Posterior cingulate gyrus (tissue), 11 donors: ENCODE results near the gene RASA1.
"Not testable (repeated sequence)": the region's sequence is repeated elsewhere in the genome, so short reads cannot be mapped to it uniquely, and the experiment has no call there.

Source experiments
- DNase-seq, 10 donors: peaks; one replicate each; pipeline versions ENCODE4 v3.0.0 to v3.0.0-alpha.2; 2020 to 2021; ENCODE audit warnings: mixed read lengths in 3 of 10
- intact Hi-C: fragments of 100-400 bp; cut with DNase I; formaldehyde crosslinking; loops from one replicate; pipeline ENCODE4 v1.15.1; 2023

The RASA1 gene

GRCh38 chr5:87267574-87268125 is at the start of gene RASA1:
TSS of gene RASA1 (plus strand) at chr5:87267883. CDS start at chr5:87268452, 569 bp downstream.
- DNase-seq = peak; percentile 93 to 99 (median 95)
- intact Hi-C loops = loop anchor here (5.0 kb wide), 1 partner anchor 130 kb away; no protein-coding TSS in a partner anchor

DNA sequence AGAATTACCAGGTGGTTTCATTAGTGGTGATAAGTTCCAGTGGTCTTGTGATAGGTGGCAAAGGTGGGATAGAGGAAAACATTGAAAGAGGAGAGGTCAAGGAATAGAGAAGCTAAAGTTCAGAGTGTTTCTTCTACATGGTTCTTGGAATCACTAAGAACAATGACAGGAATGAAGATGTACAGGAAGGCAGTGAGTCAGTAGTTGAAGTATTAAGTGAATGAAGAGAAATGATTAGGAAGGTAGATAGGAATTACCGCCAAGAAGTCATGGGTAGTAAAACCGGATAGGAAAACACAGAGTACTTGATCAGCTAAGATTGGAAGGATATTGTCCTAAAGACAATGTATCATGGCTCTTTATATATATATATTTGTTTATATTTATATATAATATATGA is 37.9 kb upstream of the RASA1 start:
- intact Hi-C loops = no loop called here
- DNase-seq = no peak

DNA sequence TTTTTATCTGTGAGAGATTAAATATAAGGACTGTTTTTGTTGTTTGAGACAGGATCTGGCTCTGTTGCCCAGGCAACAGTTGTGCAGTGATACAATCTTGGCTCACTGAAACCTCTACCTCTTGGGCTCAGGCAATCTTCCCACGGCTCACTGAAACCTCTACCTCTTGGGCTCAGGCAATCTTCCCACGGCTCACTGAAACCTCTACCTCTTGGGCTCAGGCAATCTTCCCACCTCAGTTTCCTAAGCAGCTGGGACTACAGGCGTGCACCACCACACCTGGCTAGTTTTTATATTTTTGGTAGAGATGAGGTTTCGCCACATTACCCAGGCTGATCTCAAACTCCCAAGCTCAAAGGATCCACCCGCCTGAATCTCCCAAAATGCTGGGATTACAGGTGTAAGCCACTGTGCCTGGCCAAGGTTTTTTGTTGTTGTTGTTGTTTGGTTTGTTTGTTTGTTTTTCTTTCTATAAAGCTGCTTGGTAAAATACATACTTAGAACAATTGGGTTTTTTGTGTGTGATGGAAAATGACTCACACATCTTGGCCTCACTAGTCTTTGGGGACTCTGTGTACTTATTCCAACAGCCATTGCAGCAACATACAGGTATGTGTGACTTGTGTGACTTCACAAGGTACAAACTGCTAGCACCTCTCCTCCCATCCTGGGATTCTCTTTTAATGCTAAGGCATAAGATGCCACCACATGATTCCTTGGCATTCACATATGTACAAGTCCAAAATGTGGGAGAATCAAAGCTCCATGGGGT is 36.5 kb upstream of the RASA1 start:
- no peak for DNase-seq
- intact Hi-C loops = no loop called here

DNA sequence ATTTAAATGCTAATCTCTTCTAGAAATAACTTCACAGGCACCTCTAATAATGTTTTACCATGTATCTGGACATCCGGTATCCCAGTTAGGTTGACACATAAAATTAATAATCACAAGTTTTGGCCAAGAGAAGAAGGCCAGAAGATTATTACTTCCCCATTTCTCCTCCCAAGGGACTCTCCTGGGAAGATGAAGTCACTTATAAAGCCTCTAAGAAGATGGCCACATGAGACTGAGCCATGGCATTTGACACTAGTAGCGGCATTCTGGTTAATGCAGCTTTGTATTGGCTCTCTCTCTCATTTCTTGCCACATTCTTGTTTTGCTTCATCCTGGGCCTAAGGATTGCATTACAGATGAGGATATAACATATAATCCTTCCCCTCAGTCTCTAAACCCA is 34.5 kb upstream of the RASA1 start:
- no peak for DNase-seq
- intact Hi-C loops = no loop called here

- intact Hi-C loops = no loop called here
- DNase-seq = no peak
Observed at GRCh38 chr5:87241555-87241954, 26.1 kb upstream of the RASA1 start.

- intact Hi-C loops = no loop called here
- DNase-seq = no peak
Observed at GRCh38 chr5:87242242-87242641, 25.4 kb upstream of the RASA1 start.

DNA sequence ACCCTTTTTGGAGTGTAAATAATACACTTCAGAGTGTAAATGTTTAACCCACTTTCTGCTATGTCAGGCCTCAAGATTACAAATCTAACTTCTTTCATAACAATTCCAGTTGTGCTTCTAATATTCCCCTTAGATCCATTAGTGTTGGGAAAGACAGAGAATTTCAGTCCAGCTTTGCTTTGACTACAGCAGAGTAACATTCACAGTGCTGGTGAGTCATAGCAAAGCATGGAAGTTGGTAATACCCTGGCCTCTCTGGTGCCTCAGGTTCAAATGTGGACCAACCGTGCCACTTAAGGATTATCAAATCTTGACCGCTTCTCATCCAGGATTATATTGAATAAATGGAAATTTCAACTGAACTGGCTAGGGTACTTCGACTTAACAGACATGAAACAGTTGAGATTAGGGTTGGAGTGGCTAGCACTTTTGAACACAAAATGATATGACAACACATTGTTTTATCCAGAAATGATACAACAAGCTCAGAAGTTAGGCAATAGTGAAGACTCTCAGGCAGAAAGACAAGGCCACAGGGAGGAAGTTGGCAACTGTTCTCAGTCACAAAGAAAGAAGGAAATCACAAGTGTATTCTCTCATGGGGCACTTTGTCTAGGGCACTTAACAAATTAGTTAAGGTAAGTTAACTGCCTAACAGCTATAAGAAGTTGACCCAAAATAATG is 24.4 kb upstream of the RASA1 start:
- no peak for DNase-seq
- intact Hi-C loops = no loop called here

- DNase-seq = no peak
Observed at GRCh38 chr5:87245451-87245850, 22.2 kb upstream of the RASA1 start.

GRCh38 chr5:87246061-87246460 is 21.6 kb upstream of the RASA1 start:
- intact Hi-C loops = no loop called here
- no peak for DNase-seq

More at GRCh38 chr5:87245451-87245850, 22.2 kb upstream of the RASA1 start:
- intact Hi-C loops = no loop called here

- intact Hi-C loops = no loop called here
- DNase-seq = peak in 1 of 10 donors; percentile 80
Observed at GRCh38 chr5:87252283-87252605, 15.4 kb upstream of the RASA1 start.

- no peak for DNase-seq
- intact Hi-C loops = no loop called here
Observed at GRCh38 chr5:87254035-87254434, 13.6 kb upstream of the RASA1 start.

GRCh38 chr5:87258507-87258906 is 9.2 kb upstream of the RASA1 start:
- DNase-seq = no peak
- intact Hi-C loops = no loop called here

DNA sequence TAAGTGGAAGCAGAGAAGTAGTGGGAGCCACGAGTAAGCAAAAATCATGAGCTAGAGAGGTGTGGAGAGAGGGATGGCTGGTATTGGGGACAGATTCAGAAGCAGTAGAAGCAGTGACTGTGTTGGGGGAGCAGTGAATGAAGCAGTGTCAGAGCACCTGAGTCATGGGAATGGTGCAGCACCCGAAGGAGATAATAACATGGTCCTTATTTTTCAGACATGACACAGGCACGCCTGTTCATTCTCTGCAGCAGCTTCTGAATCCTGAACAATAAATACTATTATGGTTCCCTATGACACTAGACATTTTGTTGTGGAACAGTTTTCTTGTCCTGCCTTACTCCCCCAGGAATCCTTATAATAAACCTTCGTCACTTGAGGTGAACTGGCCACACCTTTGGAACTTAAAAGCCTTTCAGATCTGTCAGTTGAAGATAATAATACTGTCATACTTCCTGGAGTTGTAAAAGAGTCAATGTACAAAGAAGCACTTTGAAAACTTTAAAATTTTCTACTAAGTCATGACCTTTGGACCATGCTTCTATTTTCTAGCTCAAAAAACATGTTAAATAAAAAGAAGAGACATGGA is 7.0 kb upstream of the RASA1 start:
- intact Hi-C loops = no loop called here

DNA sequence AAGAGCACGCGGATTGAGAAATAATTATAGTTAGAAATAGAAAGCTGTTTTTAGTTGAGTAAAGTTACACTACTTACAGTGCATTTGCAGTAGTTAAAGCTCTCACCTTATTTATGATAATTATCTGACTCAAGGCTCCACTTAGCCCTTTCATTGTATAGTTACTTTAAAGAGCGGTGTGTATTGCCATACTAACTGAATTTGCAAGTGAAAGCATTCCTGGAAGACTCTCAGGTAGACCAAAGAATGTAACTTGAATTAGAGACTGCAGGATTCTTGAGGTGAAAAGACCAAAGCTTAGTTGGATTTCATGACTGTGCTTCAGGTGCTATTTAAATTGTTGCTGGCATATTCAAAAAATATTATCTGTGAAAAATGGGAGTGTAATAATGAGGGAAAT is 4.2 kb upstream of the RASA1 start:
- intact Hi-C loops = no loop called here
- DNase-seq = no peak

More for the DNA sequence above, 7.0 kb upstream of the RASA1 start:
- DNase-seq = no peak

DNA sequence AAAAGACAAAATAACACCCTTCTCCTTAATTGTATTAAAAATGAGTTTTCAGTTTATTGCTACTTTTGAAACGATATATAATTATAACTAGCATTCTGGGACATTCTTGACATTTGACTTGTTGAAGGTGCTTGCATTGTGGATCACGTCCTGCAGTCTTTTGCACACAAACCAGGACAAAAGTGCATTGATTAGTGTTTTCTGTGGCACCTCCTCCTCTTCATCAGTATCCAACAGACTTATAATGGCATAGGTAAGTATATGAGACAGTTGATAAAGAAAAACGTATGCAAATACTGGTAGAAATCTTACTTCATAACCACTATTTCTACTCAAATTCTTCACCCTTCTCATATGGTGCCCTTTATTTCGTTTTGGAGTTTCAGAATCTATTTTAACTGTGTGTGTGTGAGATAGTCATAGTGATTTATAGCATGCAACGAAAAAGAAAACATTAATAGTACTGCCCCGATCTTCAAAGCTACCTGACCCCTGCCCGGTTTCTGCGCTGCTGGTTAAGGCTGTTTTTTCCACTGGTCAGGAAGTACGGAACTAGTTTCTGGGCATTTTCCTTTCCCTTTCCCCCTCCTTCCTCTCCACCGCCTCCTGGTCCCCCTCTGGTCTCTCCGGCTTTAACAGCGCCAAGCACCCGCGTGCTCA is 639 bp upstream of the RASA1 start:
- intact Hi-C loops = loop anchor here (5.0 kb wide), 1 partner anchor 130 kb away; no protein-coding TSS in a partner anchor

GRCh38 chr5:87268126-87268969 is 665 bp downstream of the RASA1 start:
- intact Hi-C loops = loop anchor here (5.0 kb wide), 1 partner anchor 129 kb away; no protein-coding TSS in a partner anchor
- peak; percentile 70 to 97 (median 78) for DNase-seq

More for the DNA sequence above, 639 bp upstream of the RASA1 start:
- no peak for DNase-seq

DNA sequence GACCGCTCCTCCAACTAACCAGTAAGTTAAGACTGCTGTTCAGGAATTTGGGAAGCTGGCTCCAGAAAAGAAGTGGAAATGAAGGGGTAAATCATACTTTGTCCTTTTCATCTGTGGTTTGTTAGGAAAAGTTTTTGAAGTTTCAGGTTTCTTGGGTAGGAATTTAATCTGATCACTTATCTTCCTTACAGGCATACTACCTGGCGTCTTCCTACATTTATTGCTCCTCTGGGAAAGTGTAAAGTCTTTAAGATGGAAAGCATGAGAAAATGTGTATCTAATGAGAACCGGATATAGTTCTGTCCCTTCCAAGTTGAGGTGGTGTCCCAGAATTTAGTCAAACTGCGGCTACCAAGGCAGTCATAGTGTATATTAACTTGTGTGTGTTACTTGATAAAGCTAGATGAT is 1.3 kb downstream of the RASA1 start:
- DNase-seq = no peak
- intact Hi-C loops = loop anchor here (5.0 kb wide), 1 partner anchor 128 kb away; no protein-coding TSS in a partner anchor

- intact Hi-C loops, DNase-seq: not testable (repeated sequence)
Observed at GRCh38 chr5:87270888-87271287, 3.2 kb downstream of the RASA1 start.

DNA sequence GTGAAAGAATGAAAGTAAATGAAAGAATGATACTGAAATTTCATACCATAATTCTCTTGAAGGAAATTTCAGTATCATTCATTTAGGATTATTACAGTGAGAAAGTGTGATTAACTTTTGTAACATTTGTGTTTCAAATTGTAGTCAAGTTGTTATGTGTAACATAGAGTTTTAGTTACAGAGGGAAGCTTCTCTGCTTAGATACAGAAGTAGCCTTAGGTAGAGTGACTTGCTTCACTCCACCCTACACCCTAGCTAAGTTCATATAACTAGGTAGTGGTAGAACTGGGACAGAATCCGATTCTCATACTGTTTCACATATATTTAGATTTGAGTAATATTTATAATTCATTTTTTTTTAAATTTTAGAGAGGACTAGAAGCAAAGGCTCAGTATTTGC is 9.0 kb downstream of the RASA1 start:
- intact Hi-C loops = no loop called here
- no peak for DNase-seq
